Gastrocnemius medialis (tissue), 4 donors: ENCODE data around the gene FDXACB1.

Source experiments
- POLR2A ChIP-seq, 2 donors: fragments of 450-650 bp; IDR thresholded peaks; one replicate each; pipeline ENCODE4 v1.6.1; 2017; ENCODE audit warnings: antibody characterized with exemption in 2 of 2, mild to moderate bottlenecking in 2 of 2, moderate library complexity in 2 of 2
- TF ChIP-seq, protein P1 (sequence below), 5 experiments: fragments of 450-650 bp in 3 of 5; fragments of 200-600 bp in 2 of 5; sonication (generic) in 2 of 5; IDR thresholded peaks in 4 of 5; conservative IDR thresholded peaks in 1 of 5; 1 replicate in 4 of 5; 2 replicates in 1 of 5; pipeline ENCODE4 v1.5.1; 2016 to 2019; ENCODE audit warnings: antibody characterized with exemption in 5 of 5, mild to moderate bottlenecking in 3 of 5, moderate library complexity in 3 of 5

DNA sequence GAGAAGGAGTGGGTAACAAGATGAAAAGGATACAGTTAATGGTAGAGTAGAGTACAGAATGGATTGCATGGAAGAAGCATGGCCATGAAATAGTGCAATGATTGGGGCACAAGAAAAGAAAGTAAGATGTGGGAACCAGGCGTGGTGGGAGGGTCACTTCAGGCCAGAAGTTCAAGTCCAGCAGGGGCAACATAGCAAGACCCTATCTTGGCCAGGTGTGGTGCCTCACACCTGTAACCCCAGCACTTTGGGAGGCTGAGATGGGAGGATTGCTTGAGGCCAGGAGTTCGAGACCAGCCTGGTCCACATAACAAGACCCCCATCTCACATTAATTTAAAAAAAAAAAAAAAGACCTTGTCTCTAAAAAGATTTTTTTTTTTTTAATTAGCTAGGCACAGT lies 38.3 kb upstream of the FDXACB1 start:
- TF ChIP-seq, protein P1, sequence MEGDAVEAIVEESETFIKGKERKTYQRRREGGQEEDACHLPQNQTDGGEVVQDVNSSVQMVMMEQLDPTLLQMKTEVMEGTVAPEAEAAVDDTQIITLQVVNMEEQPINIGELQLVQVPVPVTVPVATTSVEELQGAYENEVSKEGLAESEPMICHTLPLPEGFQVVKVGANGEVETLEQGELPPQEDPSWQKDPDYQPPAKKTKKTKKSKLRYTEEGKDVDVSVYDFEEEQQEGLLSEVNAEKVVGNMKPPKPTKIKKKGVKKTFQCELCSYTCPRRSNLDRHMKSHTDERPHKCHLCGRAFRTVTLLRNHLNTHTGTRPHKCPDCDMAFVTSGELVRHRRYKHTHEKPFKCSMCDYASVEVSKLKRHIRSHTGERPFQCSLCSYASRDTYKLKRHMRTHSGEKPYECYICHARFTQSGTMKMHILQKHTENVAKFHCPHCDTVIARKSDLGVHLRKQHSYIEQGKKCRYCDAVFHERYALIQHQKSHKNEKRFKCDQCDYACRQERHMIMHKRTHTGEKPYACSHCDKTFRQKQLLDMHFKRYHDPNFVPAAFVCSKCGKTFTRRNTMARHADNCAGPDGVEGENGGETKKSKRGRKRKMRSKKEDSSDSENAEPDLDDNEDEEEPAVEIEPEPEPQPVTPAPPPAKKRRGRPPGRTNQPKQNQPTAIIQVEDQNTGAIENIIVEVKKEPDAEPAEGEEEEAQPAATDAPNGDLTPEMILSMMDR (IDR thresholded peaks at IDR 0.05 in 4 of 5, conservative IDR thresholded peaks at IDR 0.05 in 1 of 5): no peak
- TF ChIP-seq POLR2A (IDR thresholded peaks at IDR 0.05): no peak
